NCI-H187 treated with DMSO at 0.1 percent for 48 hours (cell line): ENCODE measurements around the gene FFAR4.
"Not testable (repeated sequence)": the region's sequence is repeated elsewhere in the genome, so short reads cannot be mapped to it uniquely, and the experiment has no call there.

ENCODE experiments used
- DNase-seq: peaks from one replicate; lab custom pipeline; 2025; lab: John Stamatoyannopoulos, UW

FFAR4 gene

GRCh38 chr10:93566435-93567276 lies at the start of gene FFAR4:
FFAR4 (plus strand) TSS chr10:93566665; CDS start chr10:93566721, 56 bp downstream.
- DNase-seq, result no peak

GRCh38 chr10:93518531-93518930 lies 47.9 kb upstream of the FFAR4 start:
- no peak for DNase-seq

GRCh38 chr10:93535293-93535692 lies 31.2 kb upstream of the FFAR4 start:
- DNase-seq, result no peak

GRCh38 chr10:93540871-93541270 lies 25.6 kb upstream of the FFAR4 start:
- not testable (repeated sequence) for DNase-seq

GRCh38 chr10:93541402-93542357 lies 24.8 kb upstream of the FFAR4 start:
- no peak for DNase-seq

GRCh38 chr10:93542358-93542791 lies 24.1 kb upstream of the FFAR4 start:
- DNase-seq, result peak; percentile 12

GRCh38 chr10:93546995-93547394 lies 19.5 kb upstream of the FFAR4 start:
- not testable (repeated sequence) for DNase-seq

- DNase-seq, result no peak
Measured at GRCh38 chr10:93547522-93547921, 18.9 kb upstream of the FFAR4 start.

GRCh38 chr10:93548376-93549071 lies 17.9 kb upstream of the FFAR4 start:
- no peak for DNase-seq

- DNase-seq, result no peak
Measured at GRCh38 chr10:93550606-93551005, 15.9 kb upstream of the FFAR4 start.

GRCh38 chr10:93552780-93553179 lies 13.7 kb upstream of the FFAR4 start:
- DNase-seq, result no peak

- DNase-seq, result no peak
Measured at GRCh38 chr10:93553482-93554315, 12.8 kb upstream of the FFAR4 start.

- DNase-seq, result no peak
Measured at GRCh38 chr10:93554316-93554663, 12.2 kb upstream of the FFAR4 start.

GRCh38 chr10:93554760-93555432 lies 11.6 kb upstream of the FFAR4 start:
- peak; percentile 0 for DNase-seq

- DNase-seq, result no peak
Measured at GRCh38 chr10:93559490-93559889, 7.0 kb upstream of the FFAR4 start.

- DNase-seq, result no peak
Measured at GRCh38 chr10:93560541-93560940, 5.9 kb upstream of the FFAR4 start.

GRCh38 chr10:93565446-93565845 lies 1.0 kb upstream of the FFAR4 start:
- no peak for DNase-seq

GRCh38 chr10:93567277-93568104 lies 1.0 kb downstream of the FFAR4 start:
- DNase-seq, result no peak

- DNase-seq, result no peak
Measured at GRCh38 chr10:93568105-93568390, 1.6 kb downstream of the FFAR4 start.

- DNase-seq, result no peak
Measured at GRCh38 chr10:93570383-93570782, 3.9 kb downstream of the FFAR4 start.
